Activated effector memory CD4-positive, alpha-beta T cell treated with anti-CD3 and anti-CD28 coated beads, Interleukin-2, amount 50 U/mL, for 16 hours (primary cell): ENCODE results near the gene MZT1.
A peak's percentile ranks its signal among the peaks of the same experiment; 100 is the strongest.
"Not testable (repeated sequence)": the region's sequence is repeated elsewhere in the genome, so short reads cannot be mapped to it uniquely, and the experiment has no call there.

ENCODE experiments used
- DNase-seq: peaks from one replicate; pipeline ENCODE4 v3.0.0-alpha.2; 2020

MZT1 gene, protein sequence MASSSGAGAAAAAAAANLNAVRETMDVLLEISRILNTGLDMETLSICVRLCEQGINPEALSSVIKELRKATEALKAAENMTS

DNA sequence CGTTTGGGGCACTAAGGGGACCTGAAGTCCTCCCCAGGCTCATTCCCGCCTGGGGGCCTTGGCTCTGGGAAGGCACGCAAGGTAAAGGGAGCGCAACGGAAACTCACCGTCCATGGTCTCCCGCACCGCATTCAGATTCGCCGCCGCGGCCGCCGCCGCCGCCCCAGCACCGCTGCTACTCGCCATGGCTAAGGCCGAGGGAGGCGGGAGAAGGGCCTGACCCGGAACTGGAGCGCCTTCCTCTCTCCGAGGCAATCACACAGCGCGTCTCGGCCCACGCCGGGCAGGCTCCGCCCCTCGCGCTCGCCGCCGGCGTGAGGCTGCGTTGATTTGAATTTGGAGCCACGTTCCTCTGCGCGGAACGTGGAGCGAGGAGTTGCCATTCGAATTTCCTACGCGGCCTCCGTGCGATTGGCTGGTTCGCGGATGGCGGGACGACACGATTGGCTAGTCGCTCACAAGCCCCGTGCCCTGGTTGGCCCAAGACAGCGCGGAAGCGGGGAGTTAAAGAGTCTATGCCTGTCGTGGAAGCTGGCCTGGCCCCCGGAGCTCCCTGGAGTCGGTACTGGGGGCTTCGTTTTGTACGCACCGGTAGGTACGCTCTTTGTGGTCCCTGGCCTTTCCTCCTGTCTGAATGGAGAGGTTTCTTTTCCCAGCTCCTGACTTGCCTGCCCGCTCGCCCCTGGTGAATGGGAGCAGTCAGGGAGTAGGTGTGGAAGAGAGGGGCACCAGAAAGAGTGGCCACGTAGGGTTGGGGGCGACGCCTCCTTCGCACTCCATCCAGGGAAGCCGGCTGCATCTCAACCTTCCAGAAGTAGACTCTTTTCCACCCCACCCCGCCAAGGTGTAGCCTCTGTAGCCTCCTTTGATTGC, at the start of gene MZT1, which contains the start of gene BORA:
Gene MZT1 (minus strand): TSS at position 213 of the 873 bp plus-strand sequence. CDS start 27 bp downstream, at position 186.
Gene BORA (plus strand): TSS at position 507 of the 873 bp plus-strand sequence. CDS start 1,018 bp downstream, outside the sequence.
- DNase-seq: peak; percentile 98

DNA sequence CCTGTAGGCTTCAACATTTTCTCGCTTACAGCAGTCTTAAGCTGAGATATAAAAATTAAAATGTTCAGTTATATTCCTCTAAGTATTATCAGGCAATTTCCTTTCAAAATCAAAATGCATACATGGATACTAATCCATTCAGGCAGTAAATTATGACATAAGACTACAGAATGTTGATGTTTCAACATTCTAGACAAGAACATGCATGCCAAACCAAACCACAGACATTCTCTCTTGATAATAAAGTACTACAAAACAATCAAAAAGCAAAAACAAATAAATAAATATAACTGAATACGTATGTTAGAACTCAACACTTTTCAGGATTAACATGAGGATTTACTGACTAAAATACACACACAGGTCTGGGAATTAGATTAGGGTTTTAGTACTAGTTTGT, 46.6 kb upstream of the MZT1 start:
- DNase-seq: no peak

DNA sequence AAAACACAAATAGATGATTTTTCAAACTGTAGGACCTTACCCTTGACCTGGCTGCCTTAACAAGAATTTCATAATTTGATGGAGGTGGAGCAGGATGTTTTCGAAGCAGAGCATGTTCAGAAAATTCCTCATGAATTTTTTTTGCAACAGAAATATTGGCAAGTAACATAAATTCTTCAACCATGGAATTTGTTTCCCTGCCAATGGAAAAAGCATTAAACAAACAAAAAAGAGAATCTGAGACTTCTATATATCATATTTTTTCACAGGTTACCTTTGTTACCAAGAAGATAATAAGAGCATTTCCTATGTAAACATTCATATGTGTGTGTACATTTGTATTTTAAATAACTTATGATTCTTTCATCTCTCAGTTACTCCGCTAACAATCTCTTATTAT, 36.0 kb upstream of the MZT1 start:
- DNase-seq: no peak

DNA sequence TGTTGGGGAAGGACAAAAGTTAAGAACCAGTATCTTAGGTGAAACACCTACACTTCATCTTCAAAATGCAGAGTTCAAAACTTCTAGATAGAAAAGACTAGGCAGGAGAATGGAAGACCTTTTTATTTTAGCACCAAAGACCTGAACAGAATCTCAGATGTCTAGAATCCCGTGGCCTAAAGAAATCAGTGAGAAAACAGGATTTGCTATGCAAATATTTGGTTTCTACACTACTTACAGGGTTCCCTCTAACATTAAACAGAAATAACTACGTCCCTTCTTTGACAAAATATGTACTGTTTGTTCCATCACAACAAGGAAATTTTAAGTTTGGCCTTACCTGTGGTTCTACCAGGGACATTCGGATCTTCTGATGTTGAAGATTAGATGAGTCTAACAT, 32.8 kb upstream of the MZT1 start:
- no peak for DNase-seq

DNA sequence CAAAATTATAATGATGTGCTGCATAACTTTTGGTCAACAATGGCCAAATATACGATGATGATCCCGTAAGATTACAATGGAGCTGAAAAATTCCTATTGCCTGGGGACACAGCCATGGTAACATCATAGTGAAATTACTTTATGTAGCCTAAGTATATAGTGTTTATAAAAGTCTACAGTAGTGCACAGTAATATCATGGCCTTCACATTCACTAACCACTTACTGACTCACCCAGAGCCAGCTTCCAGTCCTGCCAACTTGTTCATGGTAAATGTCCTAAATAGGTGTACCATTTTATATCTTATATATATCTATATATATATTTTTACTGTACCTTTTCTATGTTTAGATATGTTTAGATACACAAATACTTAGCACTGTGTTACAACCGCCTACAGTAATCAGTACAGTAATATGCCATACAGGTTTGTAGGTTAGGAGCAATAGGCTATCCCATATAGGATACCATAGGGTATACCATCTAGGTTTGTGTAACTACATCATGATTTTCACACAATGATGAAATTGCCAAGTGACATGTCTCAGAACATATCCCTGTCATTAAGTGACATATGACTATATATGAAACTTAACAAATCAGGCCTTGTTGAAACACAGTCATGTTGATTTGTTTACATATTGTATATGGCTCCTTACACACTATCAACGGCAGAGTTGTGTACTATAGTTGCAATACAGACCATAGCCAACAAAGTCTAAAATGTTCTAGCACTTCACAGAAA, 30.5 kb upstream of the MZT1 start:
- DNase-seq: no peak

DNA sequence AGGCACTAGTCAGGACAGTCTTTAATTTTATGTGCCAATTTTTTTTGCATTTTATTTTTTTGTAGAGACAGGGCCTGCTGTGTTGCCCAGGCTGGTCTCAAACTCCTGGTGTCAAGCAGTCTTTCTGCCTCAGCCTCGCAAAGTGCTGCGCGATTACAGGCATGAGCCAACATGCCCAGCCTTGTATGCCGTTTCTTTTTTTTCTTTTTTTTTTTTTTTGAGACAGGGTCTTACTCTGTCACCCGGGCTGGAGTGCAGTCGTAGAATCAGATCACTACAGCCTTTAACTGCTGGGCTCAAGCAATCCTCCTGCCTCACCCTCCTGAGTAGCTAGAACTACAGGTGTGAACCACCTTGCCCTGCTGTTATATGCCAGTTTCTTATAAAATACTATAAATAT, 26.7 kb upstream of the MZT1 start:
- no peak for DNase-seq

DNA sequence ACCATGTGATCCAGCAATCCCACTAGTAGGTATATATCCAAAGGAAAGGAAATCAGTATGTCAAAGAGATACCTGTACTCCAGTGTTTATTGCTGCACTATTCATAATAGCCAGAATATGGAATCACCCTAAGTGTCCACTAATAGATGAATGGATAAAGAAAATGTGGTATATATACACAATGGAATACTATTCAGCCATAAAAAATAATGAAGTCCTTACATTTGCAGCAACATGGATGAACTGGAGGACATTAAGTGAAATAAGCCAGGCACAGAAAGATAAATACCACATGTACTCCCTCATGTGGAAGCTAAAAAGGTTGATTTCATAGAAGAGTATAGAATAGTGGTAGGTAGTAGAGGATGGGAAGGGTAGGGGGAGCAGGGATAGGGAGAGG, 23.8 kb upstream of the MZT1 start:
- DNase-seq: no peak

DNA sequence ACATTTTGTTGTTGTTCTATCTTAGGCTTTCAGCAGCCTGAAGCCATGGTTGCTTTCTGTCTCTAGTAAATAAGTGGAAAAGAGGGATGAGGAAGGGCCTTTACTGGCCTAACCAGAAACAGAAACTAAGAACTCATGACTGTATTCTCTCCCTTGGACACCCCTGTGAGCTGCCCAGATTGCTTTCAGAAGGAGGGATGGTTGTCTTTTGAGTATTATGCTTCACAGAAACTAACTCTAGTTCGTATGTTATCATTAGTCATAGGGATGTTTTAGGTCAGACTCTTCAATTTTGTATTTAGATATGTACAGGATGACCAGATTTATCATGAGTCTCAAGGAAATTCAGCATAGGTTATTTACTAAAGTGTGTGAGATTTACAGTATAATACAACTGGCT, 17.8 kb upstream of the MZT1 start:
- DNase-seq: no peak

DNA sequence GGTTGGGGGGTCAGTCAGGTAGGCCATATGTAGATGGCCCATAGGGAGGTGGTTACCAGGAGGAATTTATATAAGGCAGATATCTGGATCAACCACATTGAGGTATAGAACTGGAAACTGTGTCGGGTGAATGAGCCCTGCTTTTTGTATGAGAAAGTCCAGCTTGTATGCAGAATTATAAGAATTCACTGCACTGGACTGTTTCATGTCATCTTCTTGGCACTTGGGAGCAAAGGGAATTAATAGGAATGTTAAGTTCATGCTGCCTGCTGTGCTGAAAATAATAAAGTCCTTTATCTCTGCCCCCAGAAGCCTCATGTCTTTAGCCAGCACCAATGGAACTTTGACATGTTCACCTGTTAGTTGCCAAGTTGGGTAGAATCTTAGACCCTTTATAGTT, 12.6 kb upstream of the MZT1 start:
- DNase-seq: no peak

DNA sequence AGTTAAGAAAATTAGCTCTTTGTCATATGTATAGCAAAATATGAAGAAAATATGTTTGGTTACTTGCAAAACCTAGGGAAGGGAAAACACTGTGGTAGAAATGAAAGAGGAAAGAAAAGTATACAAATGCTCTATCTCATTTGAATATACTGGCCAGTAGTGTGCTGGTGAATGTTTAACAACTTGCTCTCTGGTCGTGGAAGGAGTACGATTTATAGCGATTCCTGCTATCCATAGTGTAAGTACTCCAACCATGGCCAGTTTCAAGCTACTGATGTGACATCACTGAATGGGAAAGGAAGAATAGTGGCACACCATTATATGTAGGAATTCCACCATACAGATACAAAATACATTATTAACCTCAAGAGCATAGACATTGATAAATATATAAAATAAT, 9.6 kb upstream of the MZT1 start:
- no peak for DNase-seq

DNA sequence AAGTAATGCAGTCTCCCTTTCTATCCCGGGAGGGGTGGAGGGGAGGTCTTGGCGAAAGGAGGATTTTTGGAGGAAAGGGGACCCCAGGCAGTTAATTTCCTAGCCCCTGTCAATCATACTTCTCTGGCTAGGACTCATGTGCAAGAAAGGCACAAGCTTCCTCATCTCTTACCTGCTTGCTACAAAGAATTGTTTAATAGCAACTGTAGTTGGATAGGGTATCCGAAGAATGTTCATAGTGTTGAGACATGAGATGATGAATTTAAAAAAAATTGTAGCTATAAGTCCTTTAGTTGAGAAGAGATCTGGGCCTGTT, 819 bp upstream of the MZT1 start:
- no peak for DNase-seq

DNA sequence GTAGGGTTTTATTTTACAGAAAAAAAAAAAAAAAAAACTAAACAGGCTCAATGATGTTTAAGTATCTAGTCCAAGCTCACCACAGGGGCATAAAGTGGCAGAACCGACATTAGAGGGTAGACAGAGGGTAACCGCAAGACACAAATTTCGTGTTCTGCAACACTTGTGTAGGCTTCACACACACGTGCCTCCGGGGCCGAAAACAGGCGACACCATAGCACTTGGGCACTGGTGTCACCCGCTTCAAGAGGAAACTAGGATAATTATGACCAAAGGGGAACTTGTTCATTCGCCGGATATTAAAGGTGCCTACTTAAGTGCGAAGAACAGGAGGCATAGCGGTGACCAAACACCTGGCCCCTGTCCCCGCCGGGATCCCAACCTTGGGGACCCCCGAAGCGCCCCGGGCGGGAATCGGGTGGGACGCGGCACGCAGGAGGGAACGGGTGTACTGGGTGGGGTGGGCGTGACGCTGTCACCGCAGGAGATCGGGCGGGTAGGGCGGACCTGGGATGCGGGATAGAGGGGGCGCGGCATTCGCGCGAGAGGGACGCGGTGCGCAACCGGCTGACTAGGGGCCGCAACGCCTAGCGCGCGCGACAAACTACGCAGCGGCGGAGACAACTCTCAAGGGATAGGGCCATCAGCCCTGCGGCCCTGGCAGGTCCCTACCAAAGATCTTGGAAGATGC, 558 bp downstream of the MZT1 start:
- DNase-seq: peak; percentile 81

DNA sequence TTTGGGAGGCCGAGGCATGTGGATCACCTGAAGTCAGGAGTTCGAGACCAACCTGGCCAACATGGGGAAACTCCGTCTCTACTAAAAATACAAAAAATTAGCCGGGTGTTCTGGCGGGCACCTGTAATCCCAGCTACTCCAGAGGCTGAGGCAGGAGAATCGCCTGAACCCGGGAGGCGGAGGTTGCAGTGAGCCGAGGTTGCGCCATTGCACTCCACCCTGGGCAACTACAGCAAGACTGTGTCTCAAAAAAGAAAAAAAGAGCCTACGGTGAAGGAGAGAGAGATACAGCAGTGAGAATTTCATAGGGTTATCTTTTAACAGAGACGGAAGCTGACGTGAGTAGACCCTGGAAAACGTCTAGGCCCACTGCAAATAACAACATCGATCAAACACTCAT, 1.2 kb downstream of the MZT1 start:
- DNase-seq: not testable (repeated sequence)

DNA sequence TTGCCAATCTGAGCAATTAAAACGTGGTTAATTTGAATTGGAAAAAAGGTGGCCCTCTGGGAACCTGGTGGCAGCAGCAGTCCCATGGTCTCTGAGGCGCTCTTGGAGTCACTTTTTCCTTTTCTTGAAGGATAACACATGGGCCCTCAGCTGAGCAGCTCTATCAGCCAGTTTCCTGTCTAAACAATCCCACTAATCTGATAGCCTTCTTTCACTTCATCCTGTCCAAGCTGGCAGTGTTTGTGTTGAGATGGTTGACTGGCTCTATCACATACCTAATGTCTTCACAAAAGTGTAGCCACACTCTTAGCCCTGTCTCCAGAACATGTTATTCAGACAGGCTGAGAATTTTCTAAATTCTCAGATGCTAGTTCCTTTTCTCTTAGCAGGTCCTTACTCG, 10.7 kb downstream of the MZT1 start:
- DNase-seq: no peak

DNA sequence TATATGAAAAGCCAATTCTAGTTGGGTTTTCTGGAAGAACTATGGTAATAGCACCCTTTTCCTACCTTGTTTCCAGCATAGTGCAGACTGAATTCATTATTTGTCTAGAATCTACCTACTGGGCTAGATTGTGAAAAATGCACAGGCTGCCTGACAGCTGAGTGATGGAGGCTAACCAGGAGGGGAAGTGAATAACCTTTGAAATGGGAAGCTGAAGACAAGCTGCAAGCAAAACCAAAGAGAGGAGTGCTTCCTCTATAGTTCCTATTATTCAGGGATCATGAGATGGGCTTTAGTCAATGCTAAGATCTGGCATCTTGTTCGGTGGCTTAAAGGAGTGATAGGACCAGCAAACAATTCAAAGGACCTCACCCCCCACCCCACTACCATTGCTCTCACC, 26.9 kb downstream of the MZT1 start:
- no peak for DNase-seq

DNA sequence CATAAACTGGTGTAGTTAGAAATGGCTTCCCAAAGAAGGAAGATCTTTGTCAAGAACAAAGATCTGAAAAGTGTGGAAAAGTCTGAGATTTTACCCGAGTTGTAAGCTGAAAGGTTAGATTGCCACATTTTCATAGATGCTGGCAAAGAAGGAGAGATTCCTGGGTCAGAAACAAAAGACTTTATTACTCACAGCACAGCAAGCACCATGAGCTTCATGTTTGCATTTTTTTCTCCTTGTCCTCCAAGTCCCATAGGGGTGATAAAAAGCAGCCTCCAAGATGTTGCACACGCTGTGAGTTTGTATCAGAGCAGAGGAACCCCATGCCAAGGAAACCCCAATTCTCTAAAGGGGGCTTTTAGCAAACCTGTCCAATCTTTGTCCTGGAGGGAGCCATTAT, 29.3 kb downstream of the MZT1 start:
- DNase-seq: no peak

DNA sequence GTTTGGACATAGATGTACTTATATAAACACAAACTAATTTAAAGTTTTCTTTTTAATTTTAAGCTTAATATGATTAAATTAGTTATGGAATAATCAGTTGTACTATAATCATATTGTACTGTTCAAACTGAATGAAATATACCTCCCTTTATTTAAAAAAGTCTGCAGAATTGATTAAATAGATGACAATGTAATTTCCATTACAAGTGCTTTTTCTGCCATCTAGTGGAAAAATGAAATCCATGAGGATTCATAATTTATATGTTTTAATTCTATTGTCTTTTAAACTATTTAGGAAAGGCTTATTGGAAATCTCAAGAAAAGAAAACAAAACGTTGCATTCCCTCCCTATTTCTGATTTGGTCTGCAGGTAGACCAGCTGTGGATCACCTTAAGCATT, 30.9 kb downstream of the MZT1 start:
- DNase-seq: no peak

DNA sequence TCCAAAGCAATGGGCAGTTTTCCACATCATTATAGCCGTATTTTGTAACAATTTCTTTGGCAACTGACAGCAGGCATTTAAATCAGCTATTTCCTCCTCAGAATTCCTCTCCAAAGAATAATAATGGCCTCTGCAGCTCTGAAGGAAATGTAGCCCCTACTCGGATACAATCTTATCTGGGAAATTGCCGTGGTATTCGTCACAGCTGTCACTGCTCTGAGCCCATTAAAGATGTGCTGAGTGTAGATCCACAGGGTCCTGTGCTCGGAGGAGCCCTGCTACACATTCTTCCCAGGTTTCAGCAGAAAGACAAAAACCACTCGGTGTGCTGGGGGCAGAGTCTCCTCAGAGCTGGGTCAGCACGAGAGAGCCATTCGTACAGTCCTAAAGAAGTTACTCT, 33.1 kb downstream of the MZT1 start:
- no peak for DNase-seq

DNA sequence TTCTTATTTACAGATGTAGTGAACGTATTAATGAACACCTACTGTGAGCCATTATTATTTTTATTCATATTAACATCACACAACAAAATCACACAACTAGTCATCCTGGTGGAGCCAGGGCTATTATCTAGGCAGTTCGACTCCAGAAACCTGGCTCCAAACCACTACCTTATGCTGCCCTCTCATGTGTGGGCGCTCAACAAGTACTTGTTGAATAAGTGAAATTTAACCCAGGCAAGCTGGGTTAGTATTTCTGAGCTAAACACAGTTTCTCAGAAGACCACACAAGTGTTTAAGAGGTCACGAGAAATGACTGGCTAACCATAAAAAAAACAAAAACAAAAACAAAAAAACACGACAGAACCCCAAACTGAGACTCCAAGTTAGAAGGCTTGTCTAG, 33.6 kb downstream of the MZT1 start:
- DNase-seq: no peak

DNA sequence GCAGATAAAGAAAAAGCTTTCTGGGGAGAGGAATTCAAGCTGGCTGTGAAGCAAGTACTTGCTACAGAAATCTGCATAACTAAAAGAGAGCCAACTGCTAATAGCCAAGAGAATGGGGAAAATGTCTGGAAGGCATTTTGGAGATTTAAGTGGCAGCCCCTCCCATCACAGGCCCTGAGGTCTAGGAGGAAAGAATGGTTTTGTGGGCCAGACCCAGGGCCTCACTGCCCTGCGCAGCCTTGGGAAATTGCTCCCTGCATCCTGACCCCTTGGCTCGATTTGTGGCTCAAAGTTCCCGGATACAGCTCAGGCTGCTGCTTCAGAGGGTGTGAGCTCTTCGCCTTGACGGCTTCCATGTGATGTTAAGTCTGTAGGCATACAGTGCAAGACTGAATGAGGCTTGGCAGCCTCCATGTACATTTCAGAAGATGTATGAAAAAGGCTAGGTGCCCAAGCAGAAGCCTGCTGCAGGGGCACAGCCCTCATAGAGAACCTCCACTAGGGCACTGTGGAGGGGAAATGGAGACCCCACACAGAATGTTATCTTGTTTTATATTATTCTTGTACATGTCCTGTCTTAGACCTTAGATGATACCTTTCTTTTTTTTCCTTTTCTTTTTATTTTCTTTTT, 34.4 kb downstream of the MZT1 start:
- no peak for DNase-seq

DNA sequence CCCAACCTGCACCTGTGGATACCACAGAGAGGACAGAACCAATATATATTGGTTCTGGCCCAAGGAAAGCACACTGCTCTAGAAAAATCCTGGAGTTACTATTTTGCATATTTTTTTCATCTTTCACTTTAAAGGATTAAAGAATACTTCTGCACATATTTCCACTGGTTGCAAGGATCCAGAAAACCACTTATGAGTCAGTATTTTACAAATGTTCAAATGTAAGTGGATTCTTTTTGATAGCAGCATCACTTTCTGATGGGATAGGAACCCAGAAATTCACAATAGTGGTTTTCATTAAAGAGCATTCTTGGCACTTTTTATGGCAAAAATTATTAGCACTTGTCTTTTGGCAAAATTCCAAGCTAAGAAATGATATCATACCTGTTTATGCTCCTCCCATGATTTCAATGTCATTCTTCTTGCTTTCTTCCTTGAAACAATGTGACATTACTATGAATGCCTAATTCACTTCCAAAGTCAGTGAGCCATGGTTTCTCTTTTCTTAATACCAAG, 38.2 kb downstream of the MZT1 start:
- DNase-seq: no peak

DNA sequence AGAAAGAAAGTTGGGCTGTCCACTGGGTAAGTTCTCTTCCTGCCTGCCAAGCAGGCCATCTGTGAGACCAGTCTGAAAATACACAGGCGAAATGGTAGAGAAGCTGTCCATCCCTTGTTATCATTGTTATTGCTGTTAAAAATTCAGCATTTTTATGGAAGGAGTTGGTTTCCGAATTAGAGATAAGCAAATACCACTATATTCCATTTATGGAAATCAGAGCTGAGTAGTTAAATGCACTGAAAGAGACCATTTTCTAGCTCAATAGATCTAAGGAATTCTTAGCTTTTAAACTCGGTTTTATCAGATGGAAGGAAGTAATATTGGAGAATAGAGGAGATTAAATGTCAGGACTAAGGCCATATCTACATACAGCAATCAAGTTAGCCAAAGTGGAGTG, 40.7 kb downstream of the MZT1 start:
- DNase-seq: no peak

DNA sequence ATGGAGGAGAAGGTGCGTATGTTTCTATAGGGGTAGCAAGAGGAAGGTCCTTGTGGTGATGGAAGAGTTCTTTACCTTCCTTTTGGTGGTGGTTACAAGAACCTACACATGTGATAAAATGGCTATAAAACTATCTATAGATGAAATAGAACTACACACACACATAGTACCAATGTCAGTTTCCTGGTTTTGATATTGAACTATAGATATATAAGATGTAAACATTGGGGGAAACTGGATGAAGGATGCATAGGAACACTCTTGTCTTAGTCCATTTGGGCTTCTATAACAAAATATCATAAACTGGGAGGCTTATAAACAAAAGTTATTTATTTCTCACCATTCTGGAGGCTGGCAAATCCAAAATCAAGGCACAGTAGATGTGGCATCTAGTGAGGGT, 47.1 kb downstream of the MZT1 start:
- no peak for DNase-seq
